SK-N-SH (cell line): Measurements from ENCODE around the gene FBXO3. TPM values are rescaled to one million over a fixed set of nuclear protein-coding genes. Genes with fewer than 3 reads are reported as not detected.

ENCODE experiments used
- CTCF ChIA-PET: fragments of 300-600, 350-600 bp; formaldehyde crosslinking; extraction: SDS; loops from one replicate; lab custom pipeline; 2021; lab: Yijun Ruan, JAX
- POLR2A ChIA-PET: fragments of 350-600 bp; sonication (Branson Sonifier 250); formaldehyde crosslinking; extraction: SDS; loops from one replicate; lab custom pipeline; 2020; ENCODE audit warnings: antibody characterized with exemption, inconsistent platforms; lab: Yijun Ruan, JAX
- DNase-seq: peaks from one replicate; pipeline ENCODE4 v3.0.0; 2012
- H2AFZ ChIP-seq: fragments of 200-600 bp; sonication (generic); 2 replicates; pipeline ENCODE4 v1.8.1; 2016; ENCODE audit warnings: antibody characterized with exemption, mild to moderate bottlenecking, low read depth
- H3F3A ChIP-seq: fragments of 200-600 bp; sonication (generic); replicated peaks from 2 replicates; pipeline ENCODE3; 2016; ENCODE audit warnings: antibody characterized with exemption, mild to moderate bottlenecking; ENCODE audit not compliant: insufficient read depth
- H3K27ac ChIP-seq, 2 experiments: fragments of 200-500 bp in 1 of 2; fragments of 200-600 bp in 1 of 2; sonication (Bioruptor generic) in 1 of 2; sonication (generic), shearing (Covaris generic) in 1 of 2; 2 replicates each; pipeline versions ENCODE4 v1.5.1 to v1.6.1; 2014 to 2016; ENCODE audit warnings: low read depth in 2 of 2, inconsistent platforms in 1 of 2, low read length in 1 of 2, mild to moderate bottlenecking in 1 of 2, mixed read lengths in 1 of 2
- H3K27me3 ChIP-seq: fragments of 200-600 bp; sonication (generic), shearing (Covaris generic); 2 replicates; pipeline ENCODE4 v1.6.1; 2016; ENCODE audit warnings: mixed run types; ENCODE audit not compliant: insufficient read depth
- H3K36me3 ChIP-seq, 2 experiments: fragments of 200-500 bp in 1 of 2; fragments of 200-600 bp in 1 of 2; sonication (Bioruptor generic) in 1 of 2; sonication (generic) in 1 of 2; replicated peaks in 1 of 2; 2 replicates each; pipeline versions ENCODE3 to v1.5.1; 2014 to 2016; ENCODE audit warnings: low read length in 1 of 2, mild to moderate bottlenecking in 1 of 2; ENCODE audit not compliant: insufficient read depth in 2 of 2, control insufficient read depth in 1 of 2
- H3K4me1 ChIP-seq, 2 experiments: fragments of 200-500 bp in 1 of 2; fragments of 200-600 bp in 1 of 2; sonication (Bioruptor generic) in 1 of 2; sonication (generic), shearing (Covaris generic) in 1 of 2; 2 replicates each; pipeline versions ENCODE4 v1.5.1 to v1.6.1; 2014 to 2016; ENCODE audit warnings: low read depth in 1 of 2, low read length in 1 of 2, mixed run types in 1 of 2; ENCODE audit not compliant: insufficient read depth in 2 of 2, control insufficient read depth in 1 of 2
- H3K4me2 ChIP-seq: fragments of 200-600 bp; sonication (generic), shearing (Covaris generic); 2 replicates; pipeline ENCODE4 v1.6.1; 2017; ENCODE audit warnings: mixed run types
- H3K4me3 ChIP-seq, 2 experiments: fragments of 200-500 bp in 1 of 2; fragments of 200-600 bp in 1 of 2; sonication (Bioruptor generic) in 1 of 2; sonication (generic), shearing (Covaris generic) in 1 of 2; 2 replicates each; pipeline versions ENCODE4 v1.5.1 to v1.8.1; 2014 to 2016; ENCODE audit warnings: low read depth in 2 of 2, inconsistent platforms in 1 of 2, low read length in 1 of 2, mild to moderate bottlenecking in 1 of 2, mixed read lengths in 1 of 2, moderate library complexity in 1 of 2
- H3K79me2 ChIP-seq: fragments of 200-600 bp; sonication (generic); 2 replicates; pipeline ENCODE4 v1.8.1; 2017; ENCODE audit warnings: mild to moderate bottlenecking; ENCODE audit not compliant: insufficient read depth
- H3K9ac ChIP-seq: fragments of 200-600 bp; sonication (generic); 2 replicates; pipeline ENCODE4 v1.6.1; 2017; ENCODE audit warnings: mixed run types
- H3K9me2 ChIP-seq: fragments of 200-600 bp; sonication (generic); 2 replicates; pipeline ENCODE4 v1.6.1; 2017; ENCODE audit warnings: mixed run types
- H3K9me3 ChIP-seq: fragments of 200-600 bp; sonication (generic); 2 replicates; pipeline ENCODE4 v1.6.1; 2017; ENCODE audit warnings: mixed run types, mild to moderate bottlenecking, moderate library complexity
- H4K20me1 ChIP-seq: fragments of 200-600 bp; sonication (generic); 2 replicates; pipeline ENCODE4 v1.6.1; 2017; ENCODE audit warnings: mild to moderate bottlenecking, mixed run types; ENCODE audit not compliant: insufficient read depth
- FOSL2 ChIP-seq: IDR thresholded peaks from 2 replicates; pipeline ENCODE4 v1.4.0; 2012; ENCODE audit warnings: low read depth, mild to moderate bottlenecking, moderate library complexity, borderline replicate concordance
- GATA2 ChIP-seq: sonication (generic); formaldehyde crosslinking; IDR thresholded peaks from 2 replicates; pipeline ENCODE4 v1.5.0; 2020; ENCODE audit warnings: mild to moderate bottlenecking, missing genetic modification reagents
- MEF2A ChIP-seq: IDR thresholded peaks from 2 replicates; pipeline ENCODE4 v1.4.0; 2012; ENCODE audit warnings: low read depth, borderline replicate concordance
- NFIC ChIP-seq: IDR thresholded peaks from 2 replicates; pipeline ENCODE4 v1.4.0; 2012; ENCODE audit warnings: borderline replicate concordance
- POLR2AphosphoS5 ChIP-seq: IDR thresholded peaks from 2 replicates; pipeline ENCODE4 v1.6.1; 2012; ENCODE audit warnings: low read depth, low read length
- TAF1 ChIP-seq: IDR thresholded peaks from 2 replicates; pipeline ENCODE4 v1.6.1; 2012; ENCODE audit warnings: low read depth, mild to moderate bottlenecking, low read length, moderate library complexity, borderline replicate concordance
- TCF12 ChIP-seq: IDR thresholded peaks from 2 replicates; pipeline ENCODE4 v1.4.0; 2012
- TEAD4 ChIP-seq: IDR thresholded peaks from 2 replicates; pipeline ENCODE4 v1.4.0; 2012; ENCODE audit warnings: mild to moderate bottlenecking, borderline replicate concordance; ENCODE audit not compliant: insufficient read depth
- WGBS: methylation state at CpG from one replicate; pipeline ENCODE4 v1.1.6; 2017; ENCODE audit warnings: low lambda C conversion rate; 5-methylcytosine and 5-hydroxymethylcytosine counted together
- polyA plus RNA-seq, 3 experiments: library from polyadenylated mRNA; depleted of rRNA; stranded (reverse); fragments of >200 nt; gene quantifications; 2 replicates each; pipeline ENCODE4 v1.2.3, GENCODE V29; 2012
- TF ChIP-seq, protein P1 (sequence below): IDR thresholded peaks from 2 replicates; pipeline ENCODE4; 2012
- TF ChIP-seq, protein P2 (sequence below): IDR thresholded peaks from 2 replicates; pipeline ENCODE4 v1.4.0; 2012; ENCODE audit warnings: low read depth, borderline replicate concordance
- TF ChIP-seq, protein P3 (sequence below): fragments of 200-600 bp; sonication (generic); IDR thresholded peaks from 2 replicates; pipeline ENCODE4 v1.6.1; 2017; ENCODE audit warnings: antibody characterized with exemption, mild to moderate bottlenecking, moderate library complexity

Gene FBXO3
- polyA plus RNA-seq, 1 of the 3 experiments (the other 2 are of a cell fraction), result 17.9 TPM

DNA sequence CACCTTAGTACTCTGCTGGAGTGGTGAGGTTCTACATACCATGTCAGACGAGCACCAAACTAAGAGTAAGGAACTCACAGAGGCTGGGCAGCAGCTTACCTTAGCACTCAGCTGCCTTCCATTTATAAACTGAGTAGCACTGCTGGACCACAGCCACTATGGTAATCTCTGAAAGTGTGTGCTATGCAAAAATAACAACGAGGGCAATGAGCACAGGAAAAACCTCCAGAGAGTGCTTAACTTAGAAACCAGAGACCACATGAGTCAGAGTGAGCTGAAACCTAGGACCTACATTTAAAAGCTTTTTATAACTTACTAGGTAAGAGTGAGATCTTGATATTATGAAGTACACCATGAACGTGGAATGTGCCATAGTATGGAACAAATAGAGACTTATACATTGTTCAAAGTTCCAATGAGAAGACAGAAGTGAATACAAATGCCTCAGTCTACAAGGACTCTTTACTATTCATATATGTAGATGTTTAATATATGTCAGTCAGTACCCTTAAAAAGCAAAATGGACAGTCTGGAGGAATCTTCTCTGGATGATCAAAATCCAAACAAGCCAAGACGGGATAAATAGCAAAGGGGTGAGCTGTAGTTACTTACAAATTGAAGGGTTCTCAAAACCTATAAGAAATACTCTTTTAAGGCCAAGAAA is 20.9 kb downstream of the FBXO3 start:
- TF ChIP-seq, protein P1, sequence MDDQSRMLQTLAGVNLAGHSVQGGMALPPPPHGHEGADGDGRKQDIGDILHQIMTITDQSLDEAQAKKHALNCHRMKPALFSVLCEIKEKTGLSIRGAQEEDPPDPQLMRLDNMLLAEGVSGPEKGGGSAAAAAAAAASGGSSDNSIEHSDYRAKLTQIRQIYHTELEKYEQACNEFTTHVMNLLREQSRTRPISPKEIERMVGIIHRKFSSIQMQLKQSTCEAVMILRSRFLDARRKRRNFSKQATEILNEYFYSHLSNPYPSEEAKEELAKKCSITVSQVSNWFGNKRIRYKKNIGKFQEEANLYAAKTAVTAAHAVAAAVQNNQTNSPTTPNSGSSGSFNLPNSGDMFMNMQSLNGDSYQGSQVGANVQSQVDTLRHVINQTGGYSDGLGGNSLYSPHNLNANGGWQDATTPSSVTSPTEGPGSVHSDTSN, result no peak
- 0 out of 2 replicates have a peak, but pooled peaks have one; percentile 25 for TF ChIP-seq MEF2A
- Histone ChIP-seq H3F3A (peaks cover 15% of the 10 kb centered on the region), H3K4me1 (peaks cover 0 to 7% of the 10 kb centered on the region in 2 experiments; a peak in 3 of 4 replicates), H3K4me2 (peak overlapping the region; percentile 5; the same call in 1 of the 2 replicates), H3K4me3 (no peak overlapping the region), H3K9ac (no peak overlapping the region), H3K36me3 (peaks cover 40 to 63% of the 10 kb centered on the region in 2 experiments), H2AFZ (no peak overlapping the region), H3K9me2 (no peaks in the 10 kb centered on the region), H3K79me2 (no peaks in the 10 kb centered on the region), H3K27ac (peak overlapping the region in 1 of 2 experiments; percentile 47; a peak in 2 of 4 replicates), H3K9me3 (no peaks in the 10 kb centered on the region), H3K27me3 (no peaks in the 10 kb centered on the region), H4K20me1 (no peaks in the 10 kb centered on the region)
- POLR2A ChIA-PET, result no interaction called here
- CTCF ChIA-PET, result interaction anchor here (0.9 to 2.7 kb wide), 4 partner anchors 11 to 37 kb away, joined by 3 to 9 read pairs (median 3); no protein-coding TSS in a partner anchor
- no peak for DNase-seq
- WGBS, result 53% methylated on average over 4 of the region's 4 CpGs

DNA sequence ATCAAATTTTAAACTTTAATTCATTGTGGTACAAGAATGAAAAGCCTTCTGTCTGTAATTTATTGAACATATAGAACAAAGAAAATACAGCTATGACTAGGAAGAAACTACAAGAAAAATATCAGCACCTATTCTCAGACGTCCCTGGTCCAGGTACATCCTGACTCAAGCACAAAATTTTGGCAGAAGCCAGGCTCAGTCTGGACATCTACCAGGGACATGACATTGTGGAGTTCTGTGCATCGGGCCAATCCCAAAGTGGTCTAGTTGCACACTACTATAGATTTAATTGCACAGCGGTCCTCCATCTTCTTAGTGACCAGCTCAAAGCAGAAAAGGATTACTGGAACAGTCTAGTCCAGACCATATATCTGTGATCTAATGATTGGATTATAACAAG is 22.4 kb downstream of the FBXO3 start:
- POLR2A ChIA-PET, result no interaction called here
- TF ChIP-seq, protein P2, sequence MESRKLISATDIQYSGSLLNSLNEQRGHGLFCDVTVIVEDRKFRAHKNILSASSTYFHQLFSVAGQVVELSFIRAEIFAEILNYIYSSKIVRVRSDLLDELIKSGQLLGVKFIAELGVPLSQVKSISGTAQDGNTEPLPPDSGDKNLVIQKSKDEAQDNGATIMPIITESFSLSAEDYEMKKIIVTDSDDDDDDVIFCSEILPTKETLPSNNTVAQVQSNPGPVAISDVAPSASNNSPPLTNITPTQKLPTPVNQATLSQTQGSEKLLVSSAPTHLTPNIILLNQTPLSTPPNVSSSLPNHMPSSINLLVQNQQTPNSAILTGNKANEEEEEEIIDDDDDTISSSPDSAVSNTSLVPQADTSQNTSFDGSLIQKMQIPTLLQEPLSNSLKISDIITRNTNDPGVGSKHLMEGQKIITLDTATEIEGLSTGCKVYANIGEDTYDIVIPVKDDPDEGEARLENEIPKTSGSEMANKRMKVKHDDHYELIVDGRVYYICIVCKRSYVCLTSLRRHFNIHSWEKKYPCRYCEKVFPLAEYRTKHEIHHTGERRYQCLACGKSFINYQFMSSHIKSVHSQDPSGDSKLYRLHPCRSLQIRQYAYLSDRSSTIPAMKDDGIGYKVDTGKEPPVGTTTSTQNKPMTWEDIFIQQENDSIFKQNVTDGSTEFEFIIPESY, result no peak
- TF ChIP-seq POLR2AphosphoS5 (no peak), TAF1 (no peak), TEAD4 (no peak), TCF12 (no peak), NFIC (no peak), GATA2 (CRISPR knock-in tag) (no peak), FOSL2 (no peak), MEF2A (no peak)
- TF ChIP-seq, protein P3, sequence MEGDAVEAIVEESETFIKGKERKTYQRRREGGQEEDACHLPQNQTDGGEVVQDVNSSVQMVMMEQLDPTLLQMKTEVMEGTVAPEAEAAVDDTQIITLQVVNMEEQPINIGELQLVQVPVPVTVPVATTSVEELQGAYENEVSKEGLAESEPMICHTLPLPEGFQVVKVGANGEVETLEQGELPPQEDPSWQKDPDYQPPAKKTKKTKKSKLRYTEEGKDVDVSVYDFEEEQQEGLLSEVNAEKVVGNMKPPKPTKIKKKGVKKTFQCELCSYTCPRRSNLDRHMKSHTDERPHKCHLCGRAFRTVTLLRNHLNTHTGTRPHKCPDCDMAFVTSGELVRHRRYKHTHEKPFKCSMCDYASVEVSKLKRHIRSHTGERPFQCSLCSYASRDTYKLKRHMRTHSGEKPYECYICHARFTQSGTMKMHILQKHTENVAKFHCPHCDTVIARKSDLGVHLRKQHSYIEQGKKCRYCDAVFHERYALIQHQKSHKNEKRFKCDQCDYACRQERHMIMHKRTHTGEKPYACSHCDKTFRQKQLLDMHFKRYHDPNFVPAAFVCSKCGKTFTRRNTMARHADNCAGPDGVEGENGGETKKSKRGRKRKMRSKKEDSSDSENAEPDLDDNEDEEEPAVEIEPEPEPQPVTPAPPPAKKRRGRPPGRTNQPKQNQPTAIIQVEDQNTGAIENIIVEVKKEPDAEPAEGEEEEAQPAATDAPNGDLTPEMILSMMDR, result no peak
- TF ChIP-seq, all 33 proteins: peak for 0
- H3K4me2 ChIP-seq, result no peak overlapping the region
- no peaks in the 10 kb centered on the region for H3K9me3 ChIP-seq
- no peaks in the 10 kb centered on the region for H3K27me3 ChIP-seq
- 92% methylated on average over 3 of the region's 3 CpGs for WGBS
- H4K20me1 ChIP-seq, result no peaks in the 10 kb centered on the region
- H3K27ac ChIP-seq, result no peak overlapping the region
- H3K79me2 ChIP-seq, result no peaks in the 10 kb centered on the region
- CTCF ChIA-PET, result interaction anchor here (1.0 to 2.7 kb wide), 2 partner anchors 9 kb away, joined by 3 to 9 read pairs; no protein-coding TSS in a partner anchor
- no peak overlapping the region for H2AFZ ChIP-seq
- peaks cover 0 to 14% of the 10 kb centered on the region in 2 experiments; a peak in 3 of 4 replicates for H3K4me1 ChIP-seq
- no peak for DNase-seq
- no peak overlapping the region for H3K9ac ChIP-seq
- peaks cover 26% of the 10 kb centered on the region for H3F3A ChIP-seq
- H3K36me3 ChIP-seq, result peaks cover 37 to 59% of the 10 kb centered on the region in 2 experiments
- no peaks in the 10 kb centered on the region for H3K9me2 ChIP-seq
- H3K4me3 ChIP-seq, result no peak overlapping the region
